NCI-H748 (cell line): ENCODE results near the gene PCNX1.

ENCODE experiments used
- DNase-seq: peaks from one replicate; lab custom pipeline; 2025; ENCODE audit not compliant: unreplicated experiment; lab: John Stamatoyannopoulos, UW

Gene PCNX1

DNA sequence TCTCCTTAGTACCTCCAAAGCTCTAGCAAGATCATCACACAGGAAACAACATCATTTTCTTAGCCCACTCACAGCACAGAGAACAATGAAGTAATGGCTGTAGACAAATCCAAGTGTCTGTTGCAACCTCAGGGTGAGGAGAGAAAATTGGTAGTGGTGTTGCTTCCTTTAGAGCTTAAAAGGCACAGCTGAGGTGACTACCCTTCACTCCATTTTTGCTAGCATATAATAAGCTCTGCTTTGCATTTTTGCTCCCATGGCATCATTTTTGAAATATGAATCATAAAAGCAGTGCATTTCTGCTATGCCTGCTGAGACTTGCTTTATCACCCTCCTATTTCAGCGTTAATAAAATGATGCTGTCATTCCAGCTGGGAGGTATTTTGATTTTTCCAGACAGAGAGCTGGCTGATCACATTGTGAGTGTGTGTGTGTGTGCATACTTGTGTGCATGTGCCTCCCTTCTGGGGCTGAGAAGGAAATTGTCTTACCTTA lies 18.5 kb upstream of the PCNX1 start:
- no peak for DNase-seq

DNA sequence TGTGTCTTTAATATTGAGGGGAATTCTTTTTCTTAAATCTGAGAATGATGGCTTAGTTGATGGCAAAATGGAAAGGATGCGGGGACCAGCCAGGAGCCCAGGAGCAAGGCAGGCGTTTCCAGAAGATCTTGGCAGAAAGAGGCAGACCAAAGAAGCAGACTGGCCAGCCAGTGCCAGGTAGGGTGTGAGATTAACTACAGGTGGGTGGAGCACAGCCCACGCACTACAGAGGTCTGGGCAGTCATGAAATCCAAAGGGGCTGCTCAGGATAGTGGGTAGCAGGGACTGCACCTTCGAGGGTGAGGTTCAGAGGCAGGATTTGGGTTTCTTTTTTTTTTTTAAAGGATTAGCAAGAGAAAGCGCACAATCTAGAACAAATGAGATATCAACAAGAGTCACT lies 17.7 kb upstream of the PCNX1 start:
- DNase-seq, result no peak

DNA sequence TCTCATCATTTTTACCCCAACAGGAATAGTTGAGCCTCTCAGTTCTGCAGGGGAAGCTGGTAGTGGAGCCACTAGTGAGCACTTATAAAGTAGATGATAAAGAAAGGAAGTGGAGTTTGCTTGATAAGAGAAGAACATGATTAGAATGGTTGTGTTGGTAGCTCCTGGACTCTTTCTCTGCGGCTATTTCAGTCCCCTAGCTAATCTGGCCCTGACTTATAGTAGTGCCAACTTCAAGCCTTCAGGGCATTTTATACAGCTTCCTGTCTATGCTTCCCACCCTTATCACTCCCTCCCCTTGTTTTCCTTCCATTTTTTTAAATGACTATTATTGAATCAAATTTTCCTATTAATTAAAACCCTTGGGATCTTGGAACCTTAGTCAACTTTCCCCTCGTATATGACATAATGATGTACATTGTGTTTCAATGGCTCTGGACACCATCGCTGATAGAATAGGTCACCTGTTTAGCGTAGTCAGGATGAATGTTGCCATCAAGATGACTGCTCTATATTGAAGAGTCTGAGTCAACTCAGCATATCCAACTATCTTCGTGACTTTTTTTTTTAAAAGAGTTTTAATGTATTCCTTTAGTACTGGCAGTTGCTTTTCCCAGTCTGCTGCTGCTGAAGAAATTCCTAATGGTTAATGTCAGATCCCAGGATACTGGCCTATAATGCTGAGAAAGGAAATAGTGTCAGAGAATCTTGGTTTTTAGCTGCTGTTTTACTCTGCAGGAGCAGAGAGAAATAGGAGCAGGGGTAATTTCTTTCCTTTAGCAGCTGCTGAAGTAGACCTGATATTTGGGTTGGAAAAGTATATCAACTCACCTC lies 16.2 kb upstream of the PCNX1 start:
- no peak for DNase-seq

DNA sequence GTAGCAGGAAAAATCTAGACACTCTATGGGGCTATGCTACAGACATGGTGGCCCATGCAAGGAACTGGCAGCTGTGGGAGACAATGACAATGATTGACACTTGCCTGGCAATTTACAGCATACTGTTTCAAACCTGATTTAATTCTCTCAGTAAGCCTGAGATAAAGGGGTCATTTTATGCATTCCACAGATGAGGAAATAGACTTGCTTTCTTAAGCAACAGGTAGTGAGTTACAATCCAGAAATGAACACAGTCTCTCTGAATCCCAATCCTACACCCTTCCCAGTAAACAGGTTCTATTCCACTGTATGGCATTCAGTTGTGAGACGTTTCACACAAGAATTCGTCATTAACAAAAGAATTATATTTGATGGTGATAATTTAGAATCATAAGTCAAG lies 15.5 kb upstream of the PCNX1 start:
- DNase-seq, result no peak

DNA sequence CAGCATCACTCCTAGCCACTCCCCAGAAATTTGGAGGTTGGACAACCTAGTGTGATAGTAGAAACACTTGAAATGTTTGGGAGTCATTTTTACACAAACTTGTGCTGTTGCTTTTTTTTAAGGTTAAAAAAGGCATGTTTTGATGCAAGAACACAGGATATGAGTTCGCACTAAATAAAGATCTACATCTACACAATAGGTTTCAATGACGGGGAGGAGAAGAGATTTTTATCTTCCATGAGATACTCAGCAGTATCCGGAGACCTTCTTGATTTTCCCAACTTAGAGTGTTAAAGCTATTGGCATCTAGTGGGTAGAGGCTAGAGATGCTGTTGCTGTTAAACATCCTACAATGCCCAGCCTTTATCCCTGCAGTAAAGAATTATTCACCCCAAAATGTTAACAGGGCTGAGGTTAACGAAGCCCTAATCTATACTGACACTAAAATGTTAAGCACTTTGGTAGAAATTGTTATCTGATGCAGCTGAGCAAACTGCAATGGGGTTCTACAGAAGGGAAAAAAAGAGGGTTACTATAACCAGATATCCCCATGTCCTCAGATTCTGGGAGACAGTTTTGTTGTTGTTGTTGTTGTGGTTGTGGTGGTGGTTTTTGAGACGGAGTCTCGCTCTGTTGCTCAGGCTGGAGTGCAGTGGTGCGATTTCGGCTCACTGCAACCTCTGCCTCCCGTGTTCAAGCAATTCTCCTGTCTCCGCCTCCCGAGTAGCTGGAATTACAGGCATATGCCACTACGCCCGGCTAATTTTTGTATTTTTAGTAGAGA lies 14.0 kb upstream of the PCNX1 start:
- no peak for DNase-seq

DNA sequence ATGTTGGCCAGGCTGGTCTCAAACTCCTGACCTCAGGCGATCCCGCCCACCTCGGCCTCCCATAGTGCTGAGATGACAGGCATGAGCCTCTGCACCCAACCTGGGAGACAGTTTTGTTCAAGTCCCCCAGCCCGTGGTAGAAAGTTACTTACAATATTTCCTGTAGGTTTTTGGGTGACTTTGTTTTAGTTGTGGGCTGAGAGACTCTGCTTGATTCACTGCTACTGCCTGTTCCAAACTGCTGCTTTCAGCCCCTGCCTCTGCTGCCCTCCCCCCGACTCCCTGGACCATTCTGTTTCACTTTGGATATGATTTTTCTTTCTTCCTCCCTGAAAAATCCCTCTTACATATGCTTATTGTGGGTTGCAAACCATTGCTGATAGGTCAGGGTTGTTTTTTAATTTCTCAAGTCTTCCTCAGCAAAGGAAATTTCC lies 13.4 kb upstream of the PCNX1 start:
- DNase-seq, result no peak

DNA sequence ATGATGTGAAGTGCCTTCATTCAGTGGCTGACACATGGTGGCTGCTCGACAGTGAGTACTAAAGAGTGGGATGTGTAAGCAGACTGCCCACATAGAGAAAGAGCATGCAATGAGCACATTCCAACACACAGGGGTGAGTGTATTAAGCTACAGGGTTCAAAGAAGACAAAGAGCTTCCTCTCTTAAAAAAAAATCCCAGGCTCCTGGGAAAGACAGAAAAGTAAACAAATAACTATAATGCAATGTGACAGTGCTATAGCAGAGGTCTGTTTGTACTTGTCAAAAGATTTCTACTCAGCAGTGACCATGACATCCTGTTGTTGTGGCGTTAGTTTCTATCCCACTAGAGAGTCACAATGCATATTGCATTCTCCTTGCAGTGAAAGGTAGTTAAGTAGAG lies 12.4 kb upstream of the PCNX1 start:
- DNase-seq, result no peak

DNA sequence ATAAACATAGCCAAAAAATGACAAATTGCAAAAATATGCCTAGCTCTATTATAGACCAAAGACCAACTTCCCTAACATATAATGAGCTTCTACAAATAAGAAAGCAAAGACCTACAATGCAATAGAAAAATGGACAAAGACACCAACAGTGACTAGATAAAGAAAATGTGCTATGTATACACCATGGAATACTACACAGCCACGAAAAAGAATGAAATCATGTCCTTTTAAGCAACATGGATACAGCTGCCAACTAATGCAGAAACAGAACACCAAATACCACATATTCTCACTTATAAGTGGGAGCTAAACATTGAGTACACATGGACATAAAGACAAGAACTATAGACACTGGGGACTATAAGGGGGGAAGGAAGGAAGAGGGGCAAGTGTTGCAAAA lies 10.9 kb upstream of the PCNX1 start:
- no peak for DNase-seq

DNA sequence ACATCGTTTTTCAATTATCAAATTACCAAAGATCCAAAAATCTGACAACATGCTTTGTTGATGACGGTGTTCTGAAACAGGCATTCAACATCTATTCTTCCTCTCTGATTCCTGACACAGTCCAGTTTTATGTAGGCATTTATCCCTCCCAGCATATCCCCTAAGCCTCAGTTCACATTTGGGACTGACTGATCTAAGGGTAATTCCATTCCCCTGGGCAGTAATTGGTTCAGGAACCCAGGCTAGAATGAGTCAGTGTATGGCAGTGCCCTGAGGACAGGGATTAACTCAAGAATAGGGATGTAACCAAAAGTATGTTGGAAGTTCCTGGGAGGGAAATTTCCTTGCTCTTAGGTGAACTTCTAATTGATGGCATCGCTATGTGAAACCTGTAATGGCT lies 10.3 kb upstream of the PCNX1 start:
- DNase-seq, result no peak

DNA sequence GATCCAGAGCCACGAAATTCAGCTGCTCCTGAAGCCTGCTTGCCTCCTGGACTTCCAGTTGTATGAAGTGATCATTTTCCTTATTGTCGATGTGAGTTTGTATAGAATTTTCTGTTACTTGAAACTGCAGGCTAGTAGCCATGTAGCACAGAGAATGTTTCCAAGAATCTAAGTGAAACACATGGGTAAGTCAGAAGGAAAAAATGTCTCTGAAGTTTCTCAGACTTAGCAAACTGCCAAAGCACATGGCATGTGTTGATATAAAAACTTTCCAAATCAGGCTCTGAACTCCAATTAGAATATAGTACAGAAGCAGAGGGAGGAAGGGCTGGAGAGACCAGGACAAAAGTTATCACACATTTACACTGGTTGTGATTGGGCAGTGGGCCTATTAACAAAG lies 9.8 kb upstream of the PCNX1 start:
- DNase-seq, result no peak

DNA sequence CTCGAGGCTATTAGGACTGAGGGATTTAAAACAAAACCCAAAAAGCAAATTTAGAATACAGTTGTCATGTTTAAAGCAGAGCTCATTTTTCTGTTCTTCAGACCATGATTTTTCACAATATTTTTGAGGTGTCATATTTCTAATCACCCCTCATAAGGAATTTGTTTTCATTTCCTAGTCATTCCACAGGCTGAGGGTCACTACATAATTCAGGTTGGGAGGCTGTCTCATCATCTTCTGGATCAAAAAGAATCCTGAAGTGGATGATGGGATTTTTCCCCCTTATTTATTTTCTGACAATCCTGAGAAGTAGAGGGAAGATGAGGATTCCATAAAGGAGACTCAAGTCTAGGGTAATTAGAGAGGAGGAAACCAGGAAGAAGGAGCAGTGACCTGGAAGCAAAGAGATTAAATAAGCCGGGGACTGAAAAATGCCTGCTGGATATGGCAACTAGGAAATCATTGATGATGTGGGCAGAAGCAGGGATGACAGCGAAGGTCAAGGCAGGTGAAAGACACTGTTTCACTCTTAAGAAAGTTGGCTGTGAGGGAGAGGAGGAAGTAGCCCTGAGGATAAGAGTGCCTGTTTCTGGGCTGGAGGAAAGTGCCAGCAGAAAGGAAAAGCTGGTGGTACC lies 9.0 kb upstream of the PCNX1 start:
- no peak for DNase-seq

DNA sequence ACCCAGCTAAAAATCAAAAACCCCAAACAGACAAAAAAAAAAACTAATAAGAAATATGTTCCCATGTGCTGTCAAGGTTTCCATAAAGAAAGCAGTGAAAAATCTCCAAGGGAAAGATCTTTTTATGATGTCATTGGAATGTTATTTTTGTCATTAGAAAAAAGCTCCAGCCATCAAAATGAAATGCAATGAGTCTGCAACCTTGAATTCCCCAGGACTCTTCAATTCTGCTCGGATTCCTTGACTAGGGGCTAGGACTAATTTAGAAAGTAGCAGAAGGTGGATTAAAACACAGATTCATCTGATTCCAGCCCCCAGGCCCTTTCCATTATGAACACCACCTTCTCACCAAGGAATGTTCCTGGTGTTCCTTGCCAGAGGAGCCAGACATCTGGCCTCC lies 6.0 kb upstream of the PCNX1 start:
- no peak for DNase-seq

DNA sequence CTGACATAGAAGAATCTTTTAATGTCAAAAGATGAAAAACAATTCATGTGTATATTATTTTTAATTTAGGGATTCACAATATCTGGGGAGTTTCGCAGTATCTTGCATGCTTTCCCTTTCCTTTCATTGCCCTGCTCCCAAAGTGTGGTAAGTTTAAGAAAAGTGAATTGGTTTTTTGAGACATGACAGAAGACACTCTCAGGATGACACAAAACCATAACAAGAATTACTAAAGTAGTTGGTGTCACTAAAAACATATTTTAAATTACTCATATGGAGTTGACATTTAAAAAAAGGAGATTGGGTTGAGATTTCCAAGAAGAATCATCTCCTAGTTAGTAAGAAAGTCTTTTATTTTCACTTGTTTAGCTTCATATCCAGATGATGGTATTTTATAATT lies 5.1 kb upstream of the PCNX1 start:
- DNase-seq, result no peak

DNA sequence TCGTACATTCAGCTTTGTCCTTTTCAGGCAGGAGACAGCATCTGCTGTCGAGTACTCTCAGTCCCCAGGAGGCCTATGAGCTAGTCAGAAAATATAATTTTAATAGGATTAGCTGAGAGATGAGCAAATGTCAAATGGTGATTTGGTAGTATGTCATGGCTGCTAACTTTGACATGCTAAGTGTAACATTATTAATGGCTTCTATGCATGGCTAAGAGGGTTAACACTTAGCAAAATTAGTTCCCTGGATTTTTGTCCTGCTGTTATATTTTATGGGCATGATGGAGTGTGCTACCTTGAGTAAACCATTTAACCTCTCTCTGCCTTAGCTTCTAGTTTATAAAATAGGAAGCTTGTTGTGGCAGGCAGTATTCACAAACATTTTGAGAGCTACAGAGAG lies 2.9 kb upstream of the PCNX1 start:
- no peak for DNase-seq

DNA sequence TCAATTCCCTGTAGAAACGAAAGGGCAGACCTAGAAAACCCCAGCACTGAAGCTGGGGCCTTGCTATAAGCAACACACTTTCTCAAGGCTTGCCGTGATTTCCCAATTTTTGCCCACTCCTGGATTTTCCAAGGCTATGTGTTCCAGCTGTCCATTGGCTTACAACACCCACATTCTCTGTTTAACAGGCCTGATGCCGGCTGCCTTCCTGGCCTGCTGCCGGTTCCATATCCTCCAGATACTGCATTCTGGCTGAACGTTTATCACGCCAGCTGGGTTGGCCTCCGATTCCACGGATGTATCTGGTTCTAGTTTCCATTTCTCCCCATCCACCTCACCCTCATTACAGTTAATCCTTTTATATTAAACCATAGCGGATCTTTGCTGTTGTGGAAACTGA lies 2.0 kb upstream of the PCNX1 start:
- DNase-seq, result no peak

DNA sequence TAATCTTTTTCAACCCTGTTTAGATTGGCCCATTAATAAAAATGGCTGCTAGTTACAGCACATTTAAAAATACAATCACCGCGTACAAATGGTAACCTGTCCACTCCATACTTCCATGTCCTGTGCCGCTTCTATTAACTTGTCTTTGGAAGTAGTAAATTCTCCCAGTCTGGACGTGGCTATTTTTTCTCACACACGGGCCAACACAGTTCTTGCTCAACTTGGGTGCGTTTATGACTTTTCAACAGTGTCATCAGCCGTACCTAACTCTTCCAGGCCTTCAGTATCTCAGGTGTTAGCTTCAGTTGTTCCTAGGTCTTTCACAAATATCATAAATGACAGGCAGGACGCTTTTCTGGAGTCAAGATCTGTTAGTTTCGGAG lies 475 bp upstream of the PCNX1 start:
- peak; percentile 46 for DNase-seq

DNA sequence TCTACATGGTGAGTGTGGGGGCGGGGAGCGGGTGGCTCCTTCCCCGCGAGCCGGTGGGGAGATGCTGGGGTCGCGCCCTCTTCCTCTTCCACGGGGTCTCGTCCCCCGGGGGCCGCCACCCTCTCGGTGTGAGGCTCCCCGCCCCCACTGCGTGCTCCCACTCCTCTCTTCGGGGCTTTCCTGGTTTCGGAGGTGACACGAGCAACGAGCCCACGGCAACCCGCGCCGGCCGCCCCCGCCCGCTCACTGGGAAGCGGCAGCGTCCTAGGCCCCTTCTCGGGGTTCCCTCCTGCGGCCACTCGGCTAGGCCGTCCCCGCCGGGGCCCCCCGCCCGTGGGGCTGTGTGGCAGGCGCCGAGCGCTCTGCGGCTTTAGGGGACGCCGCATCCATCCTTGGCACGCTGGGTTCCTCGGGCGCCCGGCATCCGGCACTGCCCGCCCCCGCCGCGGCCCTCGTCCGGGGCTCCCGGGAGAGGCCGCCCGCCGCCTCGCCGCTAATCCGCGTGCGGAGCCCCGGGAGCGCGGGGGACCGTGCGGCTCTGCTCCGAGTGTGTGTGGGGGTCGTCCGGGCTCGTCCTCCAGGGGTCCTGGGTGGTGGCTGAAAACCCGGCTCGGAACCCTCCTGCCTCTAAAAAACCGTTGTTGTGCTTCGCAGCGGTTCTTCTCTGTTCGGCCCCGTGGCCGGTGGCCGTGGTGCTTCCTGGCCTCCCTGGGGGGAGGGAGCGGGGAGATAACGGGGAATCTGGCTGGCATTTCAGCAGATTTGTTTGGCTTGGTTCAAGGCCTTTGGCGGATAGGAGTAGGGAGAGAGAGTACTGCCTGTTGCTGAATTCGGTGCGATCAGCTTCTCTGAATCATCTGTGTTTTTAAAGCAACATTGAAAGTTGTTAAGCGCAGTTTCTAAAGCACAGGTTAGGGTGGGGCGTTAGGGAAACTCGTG lies 1.0 kb downstream of the PCNX1 start:
- DNase-seq, result peak; percentile 46

DNA sequence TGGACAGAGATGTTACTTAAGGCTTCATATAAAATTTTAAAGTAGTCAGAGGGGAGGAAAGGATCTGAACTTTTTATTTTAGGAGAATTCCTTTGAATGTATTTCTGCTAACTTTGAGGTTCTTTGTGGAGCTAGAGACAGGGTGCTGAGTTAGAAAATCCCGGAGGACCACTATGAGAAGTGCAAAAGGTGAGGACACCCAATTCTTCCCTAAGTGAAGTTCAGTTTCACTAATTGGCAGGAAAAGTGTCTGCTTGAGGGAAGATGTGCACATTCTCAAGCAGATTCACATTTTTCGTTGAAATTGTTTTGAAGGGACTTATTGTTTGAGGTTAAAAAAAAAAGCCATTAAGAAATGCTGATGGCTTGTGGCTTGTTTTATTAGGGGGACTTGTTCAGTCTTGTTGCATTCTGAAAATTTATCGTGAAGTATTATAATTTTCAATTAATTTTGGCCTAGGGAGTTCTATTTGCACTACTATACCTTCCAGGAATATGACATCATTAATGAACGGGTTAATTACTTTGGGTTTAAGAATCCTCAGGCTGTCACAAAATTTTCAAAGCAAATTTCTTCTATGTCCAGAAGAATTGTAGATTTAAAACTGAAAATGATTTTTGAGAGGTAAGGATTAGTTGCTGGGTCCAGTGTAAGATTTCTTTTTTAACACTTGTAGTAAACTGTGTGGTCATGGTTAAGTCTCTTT lies 1.8 kb downstream of the PCNX1 start:
- no peak for DNase-seq

DNA sequence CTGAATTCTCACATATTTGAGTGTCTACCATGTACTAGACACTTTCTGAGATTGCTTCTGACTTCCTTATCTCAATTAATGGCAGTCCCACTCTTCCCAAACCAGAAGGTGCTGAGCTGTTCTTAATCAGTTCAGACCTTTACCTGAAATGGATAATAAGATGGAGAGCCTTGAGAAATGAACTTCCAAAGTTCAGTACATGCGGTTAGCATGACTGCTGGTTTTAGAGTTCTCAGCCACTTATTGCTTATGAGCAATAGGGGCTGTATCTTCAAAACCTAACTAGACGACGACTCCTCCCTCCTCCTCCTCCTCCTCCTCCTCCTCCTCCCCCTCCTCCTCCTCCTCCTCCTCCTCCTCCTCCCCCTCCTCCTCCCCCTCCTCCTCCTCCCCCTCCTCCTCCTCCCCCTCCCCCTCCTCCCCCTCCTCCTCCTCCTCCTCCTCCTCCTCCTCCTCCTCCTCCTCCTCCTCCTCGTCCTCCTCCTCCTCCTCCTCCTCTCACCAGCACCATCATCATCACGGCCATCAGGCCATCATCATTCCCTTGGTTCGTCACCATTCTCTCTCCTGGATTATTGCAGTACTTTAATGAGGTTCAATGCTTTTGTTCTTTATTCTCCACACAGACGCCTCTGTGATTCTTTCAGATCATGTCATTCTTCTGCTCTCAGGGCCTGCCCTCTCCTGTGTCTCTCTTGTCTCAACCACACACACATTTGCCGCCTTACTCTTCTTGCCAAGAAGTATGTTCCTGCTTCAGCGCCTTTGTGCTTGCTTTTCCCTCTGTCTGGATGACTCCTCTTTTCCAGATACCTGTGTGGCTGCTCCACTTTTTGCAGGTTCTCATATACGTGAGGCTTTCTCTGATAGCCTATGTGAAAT lies 2.7 kb downstream of the PCNX1 start:
- DNase-seq, result no peak
